ENCODE measurements around the gene GLT8D2.

GRCh38 chr12:104091136-104091535 is 41.1 kb upstream of the GLT8D2 start:
- TF ChIP-seq CTCF (IDR thresholded peaks at IDR 0.05; ENCODE audit: extremely low read depth in 1 of 2, insufficient read depth in 1 of 2, low read depth in 1 of 2, low read length in 2 of 2) (no peak), POLR2A (IDR thresholded peaks at IDR 0.05; ENCODE audit: low read depth, low read length) (no peak), MAX (IDR thresholded peaks at IDR 0.05; ENCODE audit: insufficient read depth, insufficient read length) (no peak), EZH2 (IDR thresholded peaks at IDR 0.05; ENCODE audit: borderline replicate concordance, low read depth, low read length, severe bottlenecking) (no peak), GATA2 (IDR thresholded peaks at IDR 0.05; ENCODE audit: insufficient read depth, insufficient read length, low read depth, low read length) (no peak), POLR2AphosphoS5 (IDR thresholded peaks at IDR 0.05; ENCODE audit: insufficient read depth, low read depth, low read length) (no peak), MYC (IDR thresholded peaks at IDR 0.05; ENCODE audit: low read depth, low read length) (no peak), JUN (IDR thresholded peaks at IDR 0.05; ENCODE audit: borderline replicate concordance, insufficient read depth, insufficient read length, low read depth) (no peak), FOS (IDR thresholded peaks at IDR 0.05; ENCODE audit: borderline replicate concordance, insufficient read depth, low read length) (no peak)

Data from endothelial cell of umbilical vein (primary cell).